HG03571 (cell line): Measurements from ENCODE around the gene MZF1.
"Not testable (repeated sequence)": the region's sequence is repeated elsewhere in the genome, so short reads cannot be mapped to it uniquely, and the experiment has no call there.

Experiments
- ATAC-seq: cut with Tn5 transposase; IDR thresholded peaks from one replicate; pipeline ENCODE4 v1.9.1; 2021; ENCODE audit not compliant: unreplicated experiment

MZF1 gene

GRCh38 chr19:58543826-58544590 lies 29.1 kb downstream of the MZF1 start, which contains the start of gene TRIM28:
Gene TRIM28, plus strand, starts transcription at chr19:58544064. Its CDS starts 694 bp downstream, at chr19:58544758.
- ATAC-seq, result peak; percentile 86

- not testable (repeated sequence) for ATAC-seq
These were observed 30.3 kb downstream of the MZF1 start for GRCh38 chr19:58542641-58543372.

- ATAC-seq, result not testable (repeated sequence)
These were observed 34.0 kb downstream of the MZF1 start for GRCh38 chr19:58539169-58539559.

DNA sequence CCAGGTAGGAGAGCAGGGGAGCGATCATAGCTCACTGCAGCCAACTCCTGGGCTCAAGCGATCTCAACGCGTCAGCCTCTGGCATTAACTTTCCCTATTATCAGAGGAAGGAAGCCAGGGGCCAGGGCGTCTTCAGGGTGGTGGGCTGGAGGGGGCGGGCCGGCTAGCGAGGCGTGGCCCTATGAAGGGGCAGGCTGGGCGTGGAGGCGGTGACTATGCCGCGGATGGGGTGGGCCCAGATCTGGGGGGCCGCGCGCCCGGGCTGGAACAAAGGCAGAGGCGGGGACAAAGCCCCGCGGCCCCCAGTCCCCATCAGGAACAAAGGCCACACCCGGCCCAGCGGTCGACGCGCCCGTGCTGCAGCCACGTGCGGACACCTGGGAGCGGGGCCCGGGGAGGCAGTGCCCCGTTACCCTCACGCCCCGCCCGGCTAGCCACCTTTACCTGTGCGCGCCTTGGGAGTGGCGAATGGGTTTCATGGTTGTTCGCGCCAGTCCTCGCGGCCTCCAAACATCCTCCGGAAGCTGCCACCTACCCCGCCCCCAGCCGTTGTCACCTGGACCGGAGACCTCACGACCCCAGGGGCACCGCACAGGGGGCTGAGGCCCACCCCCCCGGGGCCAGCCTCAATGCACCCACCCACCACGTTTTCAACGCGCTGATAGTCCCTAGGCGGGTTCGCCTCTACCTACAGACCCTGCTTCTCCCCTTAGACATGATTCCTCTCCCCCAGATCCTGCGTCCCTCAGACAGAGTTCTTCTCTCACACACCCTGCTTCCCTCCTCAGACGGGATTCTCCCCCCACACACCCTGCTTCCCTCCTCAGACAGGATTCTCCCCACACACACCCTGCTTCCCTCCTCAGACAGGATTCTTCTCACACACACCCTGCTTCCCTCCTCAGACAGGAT lies 34.6 kb downstream of the MZF1 start:
- ATAC-seq, result no peak

- no peak for ATAC-seq
These were observed 36.0 kb downstream of the MZF1 start for GRCh38 chr19:58536852-58537798.

DNA sequence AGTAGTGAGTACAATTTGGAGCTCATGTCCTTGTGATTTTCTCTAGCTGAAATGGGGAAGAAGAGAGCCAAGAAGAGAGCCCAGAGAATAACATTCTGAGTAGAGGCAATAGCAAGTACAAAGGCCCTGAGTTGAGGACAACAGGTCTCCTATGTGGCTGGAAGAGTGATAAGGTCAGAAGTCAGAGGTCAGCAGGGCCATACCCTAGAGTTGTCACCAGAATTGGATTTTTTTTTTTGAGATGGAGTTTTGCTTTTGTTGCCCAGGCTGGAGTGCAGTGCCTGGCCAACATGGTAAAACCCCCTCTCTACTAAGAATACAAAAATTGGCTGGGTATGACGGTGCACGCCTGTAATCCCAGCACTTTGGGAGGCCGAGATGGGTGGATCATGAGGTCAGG lies 37.3 kb downstream of the MZF1 start:
- no peak for ATAC-seq

- ATAC-seq, result no peak
These were observed 41.9 kb downstream of the MZF1 start for GRCh38 chr19:58531034-58531840.

DNA sequence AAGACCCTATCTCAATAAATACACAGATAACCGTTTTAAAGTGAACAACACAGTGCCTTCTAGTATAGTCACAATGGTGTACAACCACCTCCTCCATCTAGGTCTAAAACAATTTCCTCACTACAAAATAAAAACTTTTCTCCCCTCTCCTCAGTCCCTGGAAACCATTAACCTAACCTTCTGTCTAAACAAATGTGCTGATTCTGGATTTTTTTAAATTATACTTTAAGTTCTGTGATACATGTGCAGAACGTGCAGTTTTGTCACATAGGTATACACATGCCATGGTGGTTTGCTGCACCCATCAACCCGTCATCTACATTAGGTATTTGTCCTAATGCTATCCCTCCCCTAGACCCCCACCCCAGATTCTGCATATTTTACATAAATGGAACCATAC lies 43.7 kb downstream of the MZF1 start:
- ATAC-seq, result no peak

DNA sequence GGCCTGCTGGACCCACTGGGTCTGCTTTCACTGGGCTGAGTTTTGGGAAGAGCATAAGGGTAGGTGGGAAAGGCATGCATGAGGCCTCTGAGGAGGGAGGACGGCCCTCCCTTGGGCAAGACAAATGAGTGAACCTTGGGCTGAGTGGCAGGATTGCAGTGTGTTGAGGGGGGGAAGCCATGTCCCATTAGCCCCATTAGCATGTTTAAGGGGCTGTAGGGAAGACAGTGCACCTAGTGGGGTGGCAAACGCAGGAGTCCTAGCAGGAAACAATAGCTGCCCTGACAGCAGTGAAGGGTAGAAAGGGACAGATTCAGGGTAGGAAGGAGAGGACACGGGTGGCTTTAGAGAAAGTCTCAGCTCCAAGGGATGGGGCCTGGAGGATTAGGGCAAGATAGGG lies 50.4 kb downstream of the MZF1 start:
- no peak for ATAC-seq

GRCh38 chr19:58521651-58522050 lies 51.5 kb downstream of the MZF1 start:
- ATAC-seq, result no peak

- ATAC-seq, result no peak
These were observed 52.9 kb downstream of the MZF1 start for GRCh38 chr19:58520257-58520599.

DNA sequence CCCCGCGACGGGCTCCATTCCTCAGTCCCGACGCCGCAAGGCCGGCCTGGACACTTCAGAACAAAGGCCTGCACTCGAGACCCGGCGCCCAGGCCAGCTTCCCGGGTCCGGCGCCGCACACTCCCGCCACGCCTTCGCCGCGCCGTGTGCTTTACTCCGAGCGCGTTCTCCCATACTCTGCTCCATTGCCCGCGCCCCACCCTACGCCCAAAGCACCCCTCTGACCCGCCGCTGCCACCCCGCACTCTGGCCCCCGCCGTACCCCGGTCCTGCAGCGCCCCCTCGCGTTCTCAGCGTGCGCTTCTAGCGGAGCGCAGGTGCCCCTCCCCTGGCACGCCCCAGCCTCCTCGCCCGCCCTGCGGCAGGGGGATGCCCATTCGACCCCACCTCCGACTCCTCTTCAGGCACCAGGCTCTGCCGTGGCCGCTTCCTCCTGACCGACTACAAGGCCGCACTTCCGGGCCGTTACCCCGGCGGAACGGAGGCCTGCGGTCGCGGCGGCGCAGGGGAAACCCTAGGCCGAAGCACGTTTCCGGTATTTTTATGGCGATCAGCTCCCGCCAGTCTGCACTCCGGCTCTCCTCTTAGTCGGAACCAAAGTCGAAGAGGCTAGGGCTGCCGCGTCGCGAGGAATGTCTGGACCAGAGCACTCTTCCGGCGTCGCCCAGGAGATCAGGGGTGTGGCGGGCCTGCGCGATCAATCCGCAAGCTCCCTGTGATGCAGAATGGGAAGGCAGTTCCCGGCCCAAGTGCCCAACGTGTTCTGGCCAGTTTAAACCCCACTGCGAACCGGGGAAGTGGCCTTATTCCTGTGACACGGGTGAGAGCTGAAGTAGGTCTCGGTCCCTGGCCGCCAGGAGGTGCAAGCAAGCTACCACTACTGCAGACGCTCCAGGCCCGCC lies 53.5 kb downstream of the MZF1 start, which contains the start of gene ZBTB45:
Gene ZBTB45 (minus strand): TSS at position 456 of the 902 bp plus-strand sequence. CDS start 2,137 bp downstream, outside the sequence.
- ATAC-seq, result peak; percentile 74

DNA sequence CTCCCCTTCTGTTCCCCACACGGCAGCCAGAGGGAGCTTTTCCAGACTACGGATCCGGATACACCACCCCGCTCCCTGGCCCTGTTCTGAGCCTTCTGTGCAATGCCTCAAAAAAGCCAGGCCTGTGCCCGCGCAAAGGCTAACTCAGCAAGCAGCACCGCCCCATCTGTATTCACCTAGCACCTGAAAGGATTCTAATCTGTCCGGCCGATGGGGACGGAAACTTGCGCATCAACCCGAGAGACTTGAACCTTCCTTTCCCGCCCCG lies 54.1 kb downstream of the MZF1 start:
- ATAC-seq, result peak; percentile 5

DNA sequence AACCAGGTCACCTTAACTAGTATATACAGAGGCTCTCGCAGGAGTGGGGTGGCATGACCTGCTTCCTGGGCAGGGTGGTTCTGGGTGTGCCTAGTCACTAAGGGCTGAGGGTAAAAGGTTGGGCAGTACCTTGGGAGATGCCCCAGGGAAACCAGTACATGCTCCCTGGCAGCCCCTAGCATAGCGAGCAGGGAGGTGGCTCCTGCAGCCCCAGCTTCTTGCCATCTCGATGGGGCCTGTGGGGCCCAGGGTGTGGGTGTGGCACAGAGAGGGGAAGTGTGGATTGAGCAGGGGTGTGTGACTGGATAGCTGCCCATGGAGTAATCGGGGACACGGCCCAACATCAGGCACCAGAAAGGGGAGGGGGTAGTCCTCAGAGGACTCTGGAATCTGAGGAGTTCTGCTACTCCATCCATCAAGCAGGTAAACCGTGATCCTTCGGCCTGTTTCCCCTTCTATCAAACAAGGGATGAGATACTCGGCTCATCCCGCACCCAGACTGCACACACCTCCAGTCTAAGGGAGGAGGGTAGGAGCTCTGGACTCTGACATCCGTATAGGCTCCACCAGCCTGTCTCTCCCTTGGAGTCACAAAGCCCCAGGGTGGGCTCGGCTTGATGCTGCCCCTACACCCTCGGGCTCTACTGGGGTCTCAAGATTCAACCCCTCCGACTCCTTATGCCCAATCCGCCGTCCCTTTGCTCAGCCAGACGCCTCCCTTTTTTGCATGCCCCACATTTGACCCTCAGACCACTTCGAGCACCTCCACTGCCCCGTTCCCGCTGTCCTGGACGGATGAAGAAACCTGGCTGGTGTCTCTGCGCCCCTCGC lies 54.7 kb downstream of the MZF1 start:
- ATAC-seq, result no peak

GRCh38 chr19:58516964-58517833 lies 55.9 kb downstream of the MZF1 start:
- no peak for ATAC-seq

- ATAC-seq, result no peak
These were observed 56.8 kb downstream of the MZF1 start for GRCh38 chr19:58516246-58516836.
